HG03175 (cell line): ENCODE measurements around the gene PRSS56.

Experiments
- ATAC-seq: cut with Tn5 transposase; IDR thresholded peaks from one replicate; pipeline ENCODE4 v1.9.1; 2021; ENCODE audit warnings: mild to moderate bottlenecking, moderate library complexity; ENCODE audit not compliant: unreplicated experiment

The PRSS56 gene

GRCh38 chr2:232486558-232487384, 33.4 kb upstream of the PRSS56 start:
- ATAC-seq = no peak

DNA sequence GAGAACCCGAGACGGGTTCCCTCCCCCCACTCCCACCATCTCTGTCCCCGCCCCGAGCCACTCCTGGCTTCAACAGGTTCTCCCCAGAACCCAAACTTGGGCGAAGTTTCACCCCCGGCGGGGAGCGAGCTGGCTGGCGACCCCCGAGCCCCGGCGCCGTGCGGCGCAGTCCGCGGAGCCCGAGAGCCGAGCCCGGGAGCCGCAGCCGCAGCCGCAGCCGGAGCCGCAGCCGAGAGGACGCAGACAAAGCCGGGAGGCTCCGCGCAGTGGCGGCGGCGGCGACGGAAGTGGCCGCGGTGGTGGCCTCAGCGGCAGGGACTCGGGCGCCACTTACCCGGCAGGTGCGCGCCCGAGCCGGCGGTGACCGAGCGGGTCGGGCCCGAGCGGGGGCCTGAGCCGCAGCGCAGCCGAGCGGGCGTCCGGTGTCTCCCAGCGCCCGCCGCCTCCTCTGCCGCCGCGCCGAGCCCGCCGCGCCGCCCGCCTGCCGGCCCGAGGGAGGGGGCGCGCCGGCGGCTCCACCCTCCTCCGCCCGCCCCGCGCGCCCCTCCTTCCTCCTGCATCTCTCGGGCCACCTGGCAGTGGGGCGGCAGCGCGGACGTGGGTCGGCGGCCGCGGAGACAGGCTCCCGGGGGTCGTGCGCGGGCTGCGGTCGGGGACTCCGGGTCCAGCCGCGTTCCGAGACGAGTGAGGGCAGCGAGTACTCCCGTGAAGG, 32.6 kb upstream of the PRSS56 start, which contains the start of gene ECEL1:
ECEL1 (minus strand) TSS at position 450 of the 712 bp plus-strand sequence. CDS start 1,181 bp downstream, outside the sequence.
- ATAC-seq = no peak

DNA sequence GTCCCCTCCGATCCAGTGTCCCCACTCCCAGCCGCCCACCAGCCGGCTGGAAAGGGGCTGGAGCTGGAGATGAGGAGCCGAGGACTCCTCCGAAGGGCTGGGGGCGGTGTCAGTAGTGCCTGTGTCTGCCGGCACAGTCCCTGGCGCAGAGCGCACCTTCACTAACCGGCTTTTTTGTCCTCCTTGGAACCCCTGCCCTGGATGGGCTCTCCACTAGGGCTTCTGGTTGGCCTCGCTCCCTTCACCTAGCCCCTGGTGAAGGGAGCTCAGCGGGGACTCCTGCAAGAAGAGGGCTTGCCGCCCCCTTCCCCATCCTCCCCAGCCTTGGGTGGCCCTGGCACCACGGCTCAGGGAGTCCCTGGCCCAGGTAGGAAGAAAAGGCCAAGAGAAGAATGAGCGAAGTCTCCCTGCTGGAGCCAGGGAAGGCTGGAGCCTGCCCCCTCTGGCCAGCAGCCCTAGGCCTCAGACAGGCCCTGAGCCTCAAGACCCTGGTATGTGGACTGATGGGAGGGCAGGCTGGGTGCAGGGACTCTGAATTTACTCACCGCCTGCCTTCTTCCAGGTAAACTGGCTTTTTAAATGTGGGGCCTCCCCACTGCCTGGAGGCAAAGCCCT, 32.0 kb upstream of the PRSS56 start:
- no peak for ATAC-seq

GRCh38 chr2:232488721-232489300, 31.4 kb upstream of the PRSS56 start:
- ATAC-seq = no peak

DNA sequence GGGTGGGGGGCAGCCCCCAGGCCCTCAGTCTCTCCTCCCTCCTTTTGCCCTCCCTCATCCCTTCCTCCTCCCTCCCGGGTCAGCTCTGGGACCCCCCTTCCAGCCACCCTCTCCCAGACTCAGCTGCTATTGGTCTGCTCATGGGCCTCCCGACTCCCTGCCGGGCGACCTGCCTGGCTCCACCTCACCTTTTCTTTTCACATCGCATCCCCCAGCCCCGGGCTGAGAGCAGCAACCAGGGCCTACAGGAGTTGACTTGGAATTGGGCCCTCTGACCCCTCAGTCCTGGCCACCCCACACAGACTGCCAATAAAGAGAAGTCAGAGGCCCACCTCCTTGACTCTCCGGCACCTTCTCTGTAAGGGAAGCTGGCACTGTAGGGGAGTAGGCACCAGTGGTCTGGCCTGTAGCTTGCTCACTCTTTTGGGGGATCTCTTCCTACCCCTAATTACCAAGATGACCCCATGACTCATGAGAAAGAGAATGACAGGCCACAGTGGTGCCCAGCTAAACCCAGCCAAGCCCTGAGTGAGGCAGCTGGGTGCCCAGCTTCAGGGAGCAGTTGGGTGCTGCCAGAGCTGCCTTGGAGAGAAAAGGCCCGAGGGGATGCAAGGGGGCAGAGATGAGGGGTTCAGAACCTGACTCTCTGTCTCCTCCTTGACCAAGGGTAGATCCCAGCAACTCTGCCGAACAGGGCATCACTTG, 30.5 kb upstream of the PRSS56 start:
- no peak for ATAC-seq

- no peak for ATAC-seq
Measured at GRCh38 chr2:232490221-232491138, 29.7 kb upstream of the PRSS56 start.

- no peak for ATAC-seq
Measured at GRCh38 chr2:232491139-232491780, 28.9 kb upstream of the PRSS56 start.

GRCh38 chr2:232492236-232492848, 27.8 kb upstream of the PRSS56 start:
- ATAC-seq = no peak

DNA sequence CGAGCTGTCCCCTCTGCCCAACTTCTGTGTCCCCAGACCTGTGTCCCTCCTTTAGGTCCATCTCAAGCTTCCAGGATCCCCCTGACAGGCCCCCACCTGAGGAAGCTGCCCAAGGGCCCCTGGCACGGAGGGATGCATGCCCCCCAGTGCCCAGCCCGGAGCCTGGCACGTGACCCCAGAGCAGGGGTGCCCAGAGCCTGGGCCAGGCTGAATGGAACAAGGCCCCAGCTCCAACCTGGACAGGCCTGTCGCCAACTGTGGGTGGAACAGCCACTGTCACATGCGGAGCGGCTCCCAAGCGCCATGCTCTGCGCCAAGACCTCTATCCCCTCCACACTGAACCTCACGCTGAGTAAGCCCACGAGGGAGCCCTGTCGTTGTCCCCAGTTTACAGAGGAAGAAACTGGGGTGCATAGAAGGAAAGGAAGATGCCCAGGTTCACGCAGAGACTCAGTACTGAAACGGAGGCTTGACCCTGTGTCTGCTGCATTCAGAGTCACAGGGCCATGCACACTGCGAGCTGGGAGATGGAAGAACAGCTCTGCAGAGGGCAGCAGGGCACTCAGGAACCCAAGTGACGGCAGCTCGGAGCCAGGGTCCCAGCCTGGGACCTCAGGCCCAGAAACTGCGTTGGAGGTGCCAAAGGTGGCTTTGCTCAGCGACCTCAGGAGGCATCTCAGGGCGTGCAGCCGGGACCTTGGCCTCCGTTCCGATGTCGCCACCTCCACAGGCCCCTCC, 27.1 kb upstream of the PRSS56 start:
- ATAC-seq = no peak

DNA sequence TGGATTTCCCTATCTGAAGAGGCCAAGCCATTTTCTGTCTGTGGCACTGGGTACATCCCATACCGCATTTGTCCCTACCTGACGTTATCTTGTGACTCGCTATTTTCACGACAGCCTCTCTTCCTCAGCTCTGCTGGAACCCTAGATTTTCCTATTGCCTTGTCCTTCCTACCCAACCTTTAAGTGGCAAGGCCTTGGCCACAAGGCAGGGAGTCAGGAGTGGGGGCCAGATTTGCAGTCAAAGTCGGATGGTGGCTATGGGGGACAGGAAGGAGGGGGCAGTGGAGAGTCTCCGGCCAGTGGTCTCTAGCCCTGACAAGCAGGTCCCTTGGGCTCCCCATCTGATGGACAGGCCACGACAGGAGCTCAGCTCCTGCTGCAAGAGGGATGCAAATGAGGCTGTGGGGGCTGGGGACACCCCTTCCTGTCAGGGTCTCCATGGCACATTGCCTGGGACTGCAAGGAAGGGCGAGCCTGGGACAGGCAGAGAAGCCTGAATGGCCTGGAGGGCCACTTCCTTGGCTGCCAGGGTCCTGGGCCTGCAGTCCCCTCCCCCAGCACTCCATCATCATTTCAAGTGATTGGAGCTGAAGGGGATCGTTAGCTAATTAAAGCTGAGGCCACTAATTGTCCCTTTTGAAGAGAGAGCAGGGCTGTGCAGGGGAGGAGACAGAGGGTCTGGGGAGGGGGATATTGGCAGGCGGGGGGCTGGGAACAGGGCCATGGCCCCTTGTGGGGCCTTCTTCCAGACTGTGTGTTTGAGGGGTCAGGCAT, 26.3 kb upstream of the PRSS56 start:
- ATAC-seq = no peak

GRCh38 chr2:232494542-232494941, 25.6 kb upstream of the PRSS56 start:
- no peak for ATAC-seq

DNA sequence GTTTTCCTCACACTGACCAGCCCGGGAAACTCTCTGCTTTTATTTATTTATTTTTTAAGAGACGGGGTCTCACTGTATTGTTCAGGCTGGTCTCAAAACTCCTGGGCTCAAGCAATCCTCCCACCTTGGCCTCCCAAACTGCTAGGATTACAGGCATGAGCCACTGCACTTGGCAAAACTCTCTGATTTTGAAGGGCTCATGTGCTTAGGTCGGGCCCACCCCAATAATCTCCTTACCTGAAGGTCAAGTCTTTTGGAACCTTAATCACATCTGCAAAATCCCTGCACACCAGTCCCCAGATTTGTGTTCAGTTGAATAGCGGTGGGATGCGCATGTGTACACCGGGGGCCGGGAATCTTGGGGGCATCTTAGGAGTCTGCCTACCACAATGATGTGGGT, 24.9 kb upstream of the PRSS56 start:
- ATAC-seq = no peak

GRCh38 chr2:232496501-232497270, 23.5 kb upstream of the PRSS56 start:
- ATAC-seq = no peak

DNA sequence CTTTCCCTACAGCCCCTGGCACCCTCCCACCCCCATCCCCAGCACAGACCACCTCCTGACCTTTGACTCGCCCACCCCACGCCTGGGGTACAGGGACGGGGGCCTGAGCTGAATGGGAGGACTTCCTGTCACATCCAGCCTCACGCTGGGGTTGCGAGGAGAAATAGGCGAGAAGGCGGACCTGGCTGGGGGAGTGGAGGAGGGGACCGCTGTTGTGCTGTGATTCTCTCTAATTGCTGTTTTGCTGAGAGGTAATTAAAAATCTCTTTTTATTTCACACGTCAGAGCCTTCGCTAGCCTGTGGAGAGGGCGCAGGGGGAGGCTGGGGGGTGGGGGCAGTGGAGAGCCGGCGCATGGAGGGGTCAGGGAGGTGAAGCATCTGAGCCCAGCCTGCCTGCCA, 22.8 kb upstream of the PRSS56 start:
- ATAC-seq = no peak

DNA sequence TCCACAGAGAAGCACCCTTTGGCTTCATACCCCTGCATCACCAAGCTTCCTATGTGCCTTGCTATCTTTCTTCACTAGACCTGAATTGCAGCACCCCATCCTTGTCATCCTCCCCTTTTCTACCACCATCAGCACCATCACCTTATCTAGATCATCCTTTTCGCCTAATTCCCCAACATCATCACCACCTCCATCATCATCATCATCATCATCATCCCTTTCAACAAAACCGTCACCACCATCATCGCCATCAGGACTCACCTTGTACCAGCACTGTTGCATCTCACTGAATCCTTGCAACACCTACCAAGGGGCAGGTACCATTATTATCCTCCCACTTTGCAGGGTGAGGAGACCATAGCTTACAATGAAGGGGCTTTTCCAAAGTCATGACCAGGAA, 21.7 kb upstream of the PRSS56 start:
- no peak for ATAC-seq

DNA sequence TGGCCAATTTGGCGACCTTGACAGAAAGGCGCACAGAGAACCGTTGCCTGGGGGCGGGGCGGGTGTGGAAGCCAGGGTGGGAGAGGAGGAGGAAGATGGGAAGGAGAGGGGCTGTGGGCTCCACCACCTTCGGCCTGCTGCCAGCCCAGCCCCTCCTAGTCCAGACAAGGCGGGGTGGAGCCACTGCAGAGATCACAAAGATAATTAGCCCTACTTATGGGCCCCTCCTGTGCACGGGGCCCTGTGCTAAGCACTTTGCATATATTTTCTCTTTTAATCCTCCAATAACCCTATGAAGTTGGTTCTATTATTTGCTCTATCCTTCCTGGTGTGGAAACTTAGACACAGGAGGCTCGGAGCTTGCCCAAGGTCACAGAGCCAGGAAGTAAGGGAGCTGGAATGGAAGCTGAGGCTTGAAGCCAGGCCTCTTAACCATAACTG, 18.8 kb upstream of the PRSS56 start:
- ATAC-seq = no peak
